ENCODE results near the gene ARID1B. TPM values are rescaled to one million over a fixed set of nuclear protein-coding genes. Genes with fewer than 3 reads are reported as not detected.

The ARID1B gene
- polyA plus RNA-seq, 10 donors = 53.5 to 73.2 (median 62.9) TPM

GRCh38 chr6:157205473-157206358 is 428.5 kb downstream of the ARID1B start:
- DNase-seq = no peak

DNA sequence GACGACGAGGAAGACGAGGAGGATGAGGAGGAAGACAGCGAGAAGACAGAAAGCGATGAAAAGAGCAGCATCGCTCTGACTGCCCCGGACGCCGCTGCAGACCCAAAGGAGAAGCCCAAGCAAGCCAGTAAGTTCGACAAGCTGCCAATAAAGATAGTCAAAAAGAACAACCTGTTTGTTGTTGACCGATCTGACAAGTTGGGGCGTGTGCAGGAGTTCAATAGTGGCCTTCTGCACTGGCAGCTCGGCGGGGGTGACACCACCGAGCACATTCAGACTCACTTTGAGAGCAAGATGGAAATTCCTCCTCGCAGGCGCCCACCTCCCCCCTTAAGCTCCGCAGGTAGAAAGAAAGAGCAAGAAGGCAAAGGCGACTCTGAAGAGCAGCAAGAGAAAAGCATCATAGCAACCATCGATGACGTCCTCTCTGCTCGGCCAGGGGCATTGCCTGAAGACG is 429.2 kb downstream of the ARID1B start:
- DNase-seq = no peak

GRCh38 chr6:157207521-157208076 is 430.4 kb downstream of the ARID1B start:
- DNase-seq = no peak

DNA sequence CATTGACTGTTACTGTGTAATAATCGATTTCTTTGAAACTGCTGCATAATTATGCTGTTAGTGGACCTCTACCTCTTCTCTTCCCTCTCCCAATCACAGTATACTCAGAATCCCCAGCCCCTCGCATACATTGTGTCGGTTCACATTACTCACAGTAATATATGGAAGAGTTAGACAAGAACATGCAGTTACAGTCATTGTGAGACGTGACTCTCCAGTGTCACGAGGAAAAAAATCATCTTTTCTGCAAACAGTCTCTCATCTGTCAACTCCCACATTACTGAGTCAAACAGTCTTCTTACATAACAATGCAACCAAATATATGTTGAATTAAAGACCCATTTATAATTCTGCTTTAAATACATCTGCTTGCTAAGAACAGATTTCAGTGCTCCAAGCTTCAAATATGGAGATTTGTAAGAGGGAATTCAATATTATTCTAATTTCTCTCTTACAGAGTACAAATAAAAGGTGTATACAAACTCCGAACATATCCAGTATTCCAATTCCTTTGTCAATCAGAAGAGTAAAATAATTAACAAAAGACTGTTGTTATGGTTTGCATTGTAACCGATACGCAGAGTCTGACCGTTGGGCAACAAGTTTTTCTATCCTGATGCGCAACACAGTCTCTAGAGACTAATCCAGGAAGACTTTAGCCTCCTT is 432.8 kb downstream of the ARID1B start:
- no peak for DNase-seq

DNA sequence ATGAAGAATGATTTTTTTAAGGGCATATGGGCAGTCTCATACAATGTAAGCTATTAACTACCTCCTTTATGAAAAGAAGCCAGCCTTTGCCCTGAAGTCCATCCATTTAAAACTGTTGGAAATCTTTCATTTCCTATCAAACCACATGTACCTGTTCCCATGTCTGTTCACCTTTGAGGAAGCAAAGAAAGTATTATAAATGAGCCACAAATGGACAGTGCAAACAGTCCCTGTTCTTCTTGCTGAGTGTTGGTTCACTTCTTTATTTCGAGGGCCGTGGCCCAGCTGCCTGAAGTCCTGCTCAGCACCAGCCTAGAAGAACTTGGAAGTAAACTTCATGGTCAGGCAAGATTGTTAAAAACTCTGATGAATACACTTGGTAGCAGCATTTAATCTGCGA is 433.8 kb downstream of the ARID1B start:
- no peak for DNase-seq

- no peak for DNase-seq
Observed at GRCh38 chr6:157211603-157212455, 434.7 kb downstream of the ARID1B start.

DNA sequence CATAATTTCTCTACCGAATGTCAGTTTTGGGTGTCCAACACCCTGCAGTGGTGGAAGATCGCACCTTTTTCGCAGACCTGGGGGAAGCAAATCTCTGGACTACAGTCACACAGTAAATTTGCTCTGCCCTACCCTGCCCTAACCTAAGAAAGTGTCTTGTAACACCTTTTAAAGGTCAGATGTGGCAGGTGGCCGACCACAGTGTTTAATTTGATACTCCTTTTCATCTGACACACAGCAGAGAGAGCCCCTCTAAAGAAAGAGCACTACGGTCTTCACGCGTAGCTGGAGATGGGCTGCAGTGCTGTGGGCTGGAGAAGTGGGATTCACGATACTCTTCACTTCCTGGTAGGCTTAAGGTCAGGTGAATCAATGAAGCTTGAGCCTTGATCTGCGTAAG is 436.2 kb downstream of the ARID1B start:
- no peak for DNase-seq

DNA sequence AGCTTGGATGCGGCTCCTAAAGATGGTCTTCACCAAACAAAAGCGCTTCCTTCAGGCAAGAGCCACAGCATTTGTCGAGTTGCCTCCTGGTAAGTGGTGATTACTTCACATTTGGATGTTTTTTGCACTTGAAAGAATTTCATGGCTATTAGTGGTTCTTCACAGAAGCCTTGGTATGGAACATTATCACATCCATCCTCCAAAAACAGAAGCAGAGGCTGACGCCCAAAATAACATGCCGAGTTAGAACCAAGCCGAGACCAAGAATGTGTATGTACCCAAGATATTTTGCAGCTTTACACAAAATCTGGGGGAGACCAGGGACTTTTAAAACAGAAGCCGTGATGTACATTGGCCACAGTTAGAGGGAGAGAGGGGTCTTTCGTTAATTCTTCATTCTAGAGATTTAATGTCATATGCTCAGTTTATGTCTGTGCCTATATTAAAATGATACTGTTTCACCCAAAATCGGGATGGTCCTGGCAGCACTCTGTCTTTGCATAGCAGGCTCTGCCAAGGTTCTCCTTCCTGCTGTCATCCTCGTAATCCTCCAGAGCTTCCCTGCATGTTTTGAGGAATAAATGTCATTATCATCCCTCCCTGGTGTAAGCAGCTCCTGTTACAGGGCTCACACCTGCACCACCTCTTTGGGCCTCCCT is 436.9 kb downstream of the ARID1B start:
- DNase-seq = no peak

DNA sequence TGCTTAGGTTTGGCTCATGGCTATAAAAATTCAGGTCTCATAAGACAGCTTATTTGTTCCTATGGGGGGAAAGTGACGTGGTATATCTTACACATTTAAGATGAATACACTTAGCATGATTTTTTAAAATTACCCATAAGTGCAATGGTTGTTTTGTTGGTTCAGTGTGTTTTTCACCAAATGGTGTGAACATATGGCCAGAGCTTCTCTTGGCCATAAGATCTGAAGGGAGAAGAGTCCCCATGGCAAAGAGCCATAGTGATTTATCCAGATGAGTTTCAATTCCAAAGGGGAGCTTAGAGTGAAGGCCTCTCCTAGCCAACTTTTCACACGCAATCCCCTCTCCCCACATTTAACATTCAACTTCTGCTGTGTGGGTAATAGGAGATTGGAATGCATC is 438.5 kb downstream of the ARID1B start:
- DNase-seq = no peak

GRCh38 chr6:157216570-157216969 is 439.4 kb downstream of the ARID1B start:
- DNase-seq = no peak

DNA sequence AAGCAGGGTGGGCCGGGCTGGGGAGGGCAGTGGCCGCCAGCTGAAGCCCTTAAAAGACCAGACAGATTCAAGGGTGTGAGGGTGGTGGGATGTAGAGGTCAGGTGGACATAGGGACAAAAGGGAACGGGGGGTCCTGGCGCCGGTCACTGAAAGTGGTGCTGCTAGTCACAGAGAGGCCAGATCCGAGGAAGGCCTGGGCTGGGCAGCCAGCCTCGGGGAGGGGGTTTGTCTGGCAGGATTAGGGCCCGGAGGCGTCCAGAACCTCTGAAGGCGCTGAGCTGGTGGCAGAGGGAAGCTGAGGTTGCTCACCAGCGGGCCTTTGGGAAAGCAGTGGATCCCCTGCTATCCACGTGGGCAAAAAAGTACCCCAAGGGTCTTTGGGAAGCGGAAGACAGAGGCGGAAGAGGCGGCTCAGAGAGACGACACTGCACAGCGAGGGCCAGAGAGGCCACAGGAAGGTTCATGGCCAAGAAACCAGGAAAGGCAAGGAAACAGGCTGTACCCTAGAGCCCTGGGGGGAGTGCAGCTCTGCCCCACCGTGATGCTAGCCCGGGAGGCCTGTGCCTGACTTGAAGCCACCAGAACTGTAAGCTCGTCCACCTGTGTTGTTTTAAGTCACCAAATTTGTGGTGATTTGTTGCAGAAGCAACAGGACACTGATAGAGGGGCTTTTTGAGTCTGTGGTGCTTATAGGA is 440.2 kb downstream of the ARID1B start:
- DNase-seq = no peak

DNA sequence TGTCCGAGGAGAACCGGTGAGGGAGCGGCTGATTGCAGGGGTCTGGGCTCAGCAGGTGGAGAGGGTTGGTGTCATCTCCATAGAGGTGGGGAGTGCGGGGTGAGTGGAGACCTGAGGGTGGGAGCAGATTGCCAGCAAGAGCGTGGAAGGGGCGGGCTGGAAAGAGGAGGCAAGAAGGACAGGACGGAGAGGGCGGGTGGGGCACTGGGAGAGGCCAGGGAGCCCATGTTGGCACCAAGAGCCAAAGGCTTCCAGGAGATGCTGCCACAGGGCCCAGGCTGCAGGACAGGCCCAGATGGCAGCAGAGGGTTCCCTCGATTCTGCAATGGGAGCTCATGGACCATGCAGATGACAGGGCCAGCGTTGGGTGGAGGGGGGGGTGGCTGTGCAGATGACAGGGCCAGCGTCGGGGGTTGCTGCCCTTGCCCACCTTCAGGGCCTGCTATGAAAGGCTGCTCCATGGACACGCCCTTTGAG is 440.8 kb downstream of the ARID1B start:
- no peak for DNase-seq

DNA sequence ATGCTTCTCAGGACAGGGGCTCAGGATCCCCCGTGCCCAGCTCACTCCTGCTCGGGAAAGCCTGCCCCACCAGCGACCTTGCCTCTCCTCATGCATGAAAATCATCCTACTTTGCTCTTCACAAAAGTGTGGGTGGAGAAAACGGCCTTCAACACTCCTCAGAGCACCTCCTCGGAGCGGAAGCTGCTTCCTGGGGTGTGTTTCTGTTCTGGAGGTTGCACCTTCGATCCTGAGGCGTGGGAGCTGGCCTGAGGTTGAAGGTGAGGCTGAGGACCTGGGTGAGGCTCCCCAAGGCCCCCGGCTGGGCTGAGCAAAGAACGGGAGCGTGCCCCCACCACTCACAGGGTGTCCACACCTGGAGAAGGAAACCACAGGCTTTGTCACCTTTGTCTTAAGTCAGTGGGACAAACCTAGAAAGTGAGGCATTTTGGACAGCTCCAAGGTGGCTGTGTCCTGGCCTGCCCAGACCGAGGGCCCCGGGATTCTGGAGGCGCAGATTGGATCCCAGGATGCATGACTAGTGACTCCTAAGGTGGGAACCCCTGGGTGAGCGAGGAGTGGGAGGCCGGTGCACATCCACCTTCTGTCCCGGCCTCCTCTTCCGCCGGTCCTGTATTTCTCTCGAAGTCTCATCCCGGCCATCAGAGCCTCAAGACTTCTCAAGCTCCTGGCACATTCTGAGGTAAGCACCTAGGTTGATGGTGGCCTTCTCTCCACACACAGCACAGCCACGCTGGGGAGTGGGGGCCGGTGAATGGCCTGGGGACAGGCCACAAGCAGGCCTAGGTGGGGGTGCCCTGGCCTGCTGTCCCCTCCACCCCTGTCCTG is 441.4 kb downstream of the ARID1B start:
- no peak for DNase-seq

GRCh38 chr6:157219201-157220200 is 442.3 kb downstream of the ARID1B start:
- no peak for DNase-seq

DNA sequence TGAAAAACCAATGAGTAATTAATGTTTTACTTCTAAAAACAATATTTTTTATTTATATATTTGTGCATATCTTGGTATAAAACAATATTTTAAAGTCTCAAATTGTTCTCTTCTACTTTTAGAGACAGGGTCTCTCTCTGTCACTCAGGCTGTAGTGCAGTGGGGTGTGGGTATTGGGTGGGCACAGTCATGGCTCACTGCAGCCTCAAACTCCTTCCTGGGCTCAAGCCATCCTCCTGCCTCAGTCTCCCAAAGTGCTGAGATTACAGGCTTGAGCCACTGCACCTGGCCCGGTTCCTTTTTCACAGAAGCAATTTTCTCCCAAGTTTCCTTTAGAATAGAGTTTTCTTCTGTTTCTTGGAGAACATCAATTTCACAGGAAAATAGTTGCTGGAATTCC is 443.3 kb downstream of the ARID1B start:
- no peak for DNase-seq

GRCh38 chr6:157221049-157221816 is 444.1 kb downstream of the ARID1B start:
- DNase-seq = peak; percentile 59 to 88 (median 72)

DNA sequence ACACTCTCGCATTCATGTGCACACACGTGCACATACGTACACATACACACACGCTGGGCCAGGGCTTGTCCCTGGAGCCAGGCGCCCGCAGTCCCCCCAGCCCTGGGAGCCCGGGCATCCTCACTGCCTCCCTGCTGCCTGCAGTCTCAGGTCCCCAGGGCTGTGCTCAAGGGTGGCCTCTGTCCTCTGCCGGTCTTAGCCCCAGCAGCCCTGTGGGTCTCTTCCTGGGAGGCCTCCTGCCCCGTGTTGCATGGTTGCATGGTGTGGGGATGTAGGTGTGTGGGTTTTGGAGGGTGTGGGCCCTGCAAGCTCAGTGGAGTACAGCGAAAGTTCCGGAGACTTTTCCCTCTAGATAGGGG is 444.6 kb downstream of the ARID1B start:
- DNase-seq = no peak

All from muscle of back (tissue), 11 donors.